GM23338 (cell line): ENCODE data around the gene CNBD2. TPM values are rescaled to one million over a fixed set of nuclear protein-coding genes. Genes with fewer than 3 reads are reported as not detected.
"Not testable (repeated sequence)": the region's sequence is repeated elsewhere in the genome, so short reads cannot be mapped to it uniquely, and the experiment has no call there.

Source experiments
- ATAC-seq: fragments of 200-7000 bp; cut with Tn5 transposase; 3 replicates; pipeline ENCODE4 v1.9.1; 2020
- DNase-seq: peaks from one replicate; pipeline ENCODE4 v3.0.0-alpha.2; 2015; ENCODE audit warnings: low spot score
- H2AFZ ChIP-seq: fragments of 200-600 bp; sonication (generic); 2 replicates; pipeline ENCODE4 v1.8.0; 2016; ENCODE audit warnings: antibody characterized with exemption, mild to moderate bottlenecking, moderate library complexity
- H3F3A ChIP-seq: fragments of 200-600 bp; sonication (generic); replicated peaks from 2 replicates; pipeline ENCODE4 v1.8.0; 2017; ENCODE audit warnings: antibody characterized with exemption, mixed run types, low read depth
- H3K27ac ChIP-seq: fragments of 200-600 bp; sonication (generic); 2 replicates; pipeline ENCODE4 v1.6.1; 2016; ENCODE audit warnings: low read depth
- H3K27me3 ChIP-seq: fragments of 200-600 bp; sonication (generic); 2 replicates; pipeline ENCODE4 v1.8.0; 2016; ENCODE audit warnings: mild to moderate bottlenecking, mixed run types, moderate library complexity; ENCODE audit not compliant: insufficient read depth
- H3K36me3 ChIP-seq: fragments of 200-600 bp; sonication (generic); 2 replicates; pipeline ENCODE4 v1.8.0; 2016; ENCODE audit warnings: mild to moderate bottlenecking; ENCODE audit not compliant: insufficient read depth
- H3K4me1 ChIP-seq: fragments of 200-600 bp; sonication (generic); 2 replicates; pipeline ENCODE4 v1.8.0; 2016; ENCODE audit warnings: mild to moderate bottlenecking, moderate library complexity; ENCODE audit not compliant: insufficient read depth
- H3K4me2 ChIP-seq: fragments of 200-600 bp; sonication (generic); 2 replicates; pipeline ENCODE4 v1.7.1; 2017; ENCODE audit warnings: mixed run types
- H3K4me3 ChIP-seq: fragments of 200-600 bp; sonication (generic); 2 replicates; pipeline ENCODE4 v1.6.1; 2016; ENCODE audit warnings: mixed run types
- H3K79me2 ChIP-seq: fragments of 200-600 bp; sonication (generic); replicated peaks from 2 replicates; pipeline ENCODE4 v1.8.0; 2017; ENCODE audit warnings: mild to moderate bottlenecking; ENCODE audit not compliant: insufficient read depth
- H3K9me2 ChIP-seq: fragments of 200-600 bp; sonication (generic); 2 replicates; pipeline ENCODE4 v1.8.0; 2017; ENCODE audit not compliant: insufficient read depth
- H4K20me1 ChIP-seq: fragments of 200-600 bp; sonication (generic); replicated peaks from 2 replicates; pipeline ENCODE4 v1.8.0; 2017; ENCODE audit warnings: mild to moderate bottlenecking; ENCODE audit not compliant: insufficient read depth
- H3K27ac Mint-ChIP-seq: 2 replicates; pipeline ENCODE4 v1.8.0; 2020; ENCODE audit warnings: inconsistent platforms, mild to moderate bottlenecking, moderate library complexity, mixed read lengths
- H3K27me3 Mint-ChIP-seq: 3 replicates; pipeline ENCODE4 v1.8.0; 2022; ENCODE audit warnings: low read depth, mild to moderate bottlenecking, moderate library complexity, mixed read lengths, inconsistent platforms; ENCODE audit not compliant: insufficient read depth, poor library complexity
- H3K36me3 Mint-ChIP-seq: 3 replicates; pipeline ENCODE4 v1.8.0; 2021; ENCODE audit warnings: low read depth, mild to moderate bottlenecking, inconsistent platforms, moderate library complexity, mixed read lengths
- H3K4me1 Mint-ChIP-seq: 3 replicates; pipeline ENCODE4 v1.8.0; 2020; ENCODE audit warnings: mild to moderate bottlenecking, inconsistent platforms, mixed read lengths
- H3K4me3 Mint-ChIP-seq: 3 replicates; pipeline ENCODE4 v1.8.0; 2021; ENCODE audit warnings: moderate library complexity, mild to moderate bottlenecking, inconsistent platforms, mixed read lengths
- H3K9me3 Mint-ChIP-seq: 3 replicates; pipeline ENCODE4 v1.8.0; 2020; ENCODE audit warnings: moderate library complexity, mild to moderate bottlenecking, inconsistent platforms, mixed read lengths
- ETS1 ChIP-seq: IDR thresholded peaks from 2 replicates; pipeline ENCODE4 v1.6.1; 2016; ENCODE audit warnings: antibody characterized with exemption
- EZH2phosphoT487 ChIP-seq: fragments of 200-600 bp; sonication (generic); IDR thresholded peaks from one replicate; pipeline ENCODE4 v1.8.1; 2018; ENCODE audit warnings: antibody characterized with exemption; ENCODE audit not compliant: unreplicated experiment
- STAT1 ChIP-seq: IDR thresholded peaks from one replicate; pipeline ENCODE4 v1.6.1; 2016; ENCODE audit warnings: antibody characterized with exemption; ENCODE audit not compliant: unreplicated experiment
- ZNF462 ChIP-seq: fragments of 250-450 bp; sonication (Bioruptor Pico); IDR thresholded peaks from 2 replicates; pipeline ENCODE4 v1.5.0; 2020; ENCODE audit warnings: mild to moderate bottlenecking, moderate library complexity
- polyA plus RNA-seq: library from polyadenylated mRNA; unstranded; fragments of >200 nt; fragmentation: Nextera tagmentation; extraction: Ambion mirVana; gene quantifications from 2 replicates; pipeline ENCODE4 v1.2.1, GENCODE V29; 2016
- total RNA-seq: library from RNA; depleted of rRNA; stranded (reverse); fragments of >200 nt; shearing (Covaris generic); gene quantifications from 2 replicates; pipeline ENCODE4 v1.2.3, GENCODE V29; 2014
- TF ChIP-seq, protein P1 (sequence below), 2 experiments: fragments of 200-600 bp in 1 of 2; sonication (generic) in 1 of 2; conservative IDR thresholded peaks; 2 replicates each; pipeline versions ENCODE4 v1.5.1 to v1.6.1; 2016 to 2017; ENCODE audit warnings: antibody characterized with exemption in 2 of 2, low read depth in 2 of 2, mild to moderate bottlenecking in 2 of 2, moderate library complexity in 1 of 2

CNBD2 gene
- total and polyA plus RNA-seq, 2 experiments from 2014 or later: 2.7 TPM; not detected in 1

GRCh38 chr20:36018208-36018988 lies 50.0 kb downstream of the CNBD2 start:
- no peaks in the 10 kb centered on the region for H3F3A ChIP-seq
- H3K4me1 ChIP-seq: peaks cover 15% of the 10 kb centered on the region
- no peak overlapping the region for H3K4me2 ChIP-seq
- H2AFZ ChIP-seq: peak overlapping the region; percentile 91
- H3K36me3 ChIP-seq: no peaks in the 10 kb centered on the region
- DNase-seq: no peak
- Mint-ChIP-seq H3K4me1 (peaks cover 12% of the 10 kb centered on the region; the same call in 2 of the 3 replicates), H3K9me3 (no peaks in the 10 kb centered on the region), H3K4me3 (no peak overlapping the region), H3K36me3 (no peaks in the 10 kb centered on the region), H3K27ac (no peak overlapping the region; the same call in 1 of the 2 replicates), H3K27me3 (peaks cover 6% of the 10 kb centered on the region)
- no peak for ATAC-seq
- H3K79me2 ChIP-seq: no peaks in the 10 kb centered on the region
- no peaks in the 10 kb centered on the region for H3K27me3 ChIP-seq
- H4K20me1 ChIP-seq: no peaks in the 10 kb centered on the region
- no peak overlapping the region for H3K27ac ChIP-seq
- no peak for TF ChIP-seq ETS1
- TF ChIP-seq STAT1: no peak
- no peak for TF ChIP-seq EZH2phosphoT487
- TF ChIP-seq ZNF462: no peak
- TF ChIP-seq, protein P1, sequence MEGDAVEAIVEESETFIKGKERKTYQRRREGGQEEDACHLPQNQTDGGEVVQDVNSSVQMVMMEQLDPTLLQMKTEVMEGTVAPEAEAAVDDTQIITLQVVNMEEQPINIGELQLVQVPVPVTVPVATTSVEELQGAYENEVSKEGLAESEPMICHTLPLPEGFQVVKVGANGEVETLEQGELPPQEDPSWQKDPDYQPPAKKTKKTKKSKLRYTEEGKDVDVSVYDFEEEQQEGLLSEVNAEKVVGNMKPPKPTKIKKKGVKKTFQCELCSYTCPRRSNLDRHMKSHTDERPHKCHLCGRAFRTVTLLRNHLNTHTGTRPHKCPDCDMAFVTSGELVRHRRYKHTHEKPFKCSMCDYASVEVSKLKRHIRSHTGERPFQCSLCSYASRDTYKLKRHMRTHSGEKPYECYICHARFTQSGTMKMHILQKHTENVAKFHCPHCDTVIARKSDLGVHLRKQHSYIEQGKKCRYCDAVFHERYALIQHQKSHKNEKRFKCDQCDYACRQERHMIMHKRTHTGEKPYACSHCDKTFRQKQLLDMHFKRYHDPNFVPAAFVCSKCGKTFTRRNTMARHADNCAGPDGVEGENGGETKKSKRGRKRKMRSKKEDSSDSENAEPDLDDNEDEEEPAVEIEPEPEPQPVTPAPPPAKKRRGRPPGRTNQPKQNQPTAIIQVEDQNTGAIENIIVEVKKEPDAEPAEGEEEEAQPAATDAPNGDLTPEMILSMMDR (conservative IDR thresholded peaks at IDR 0.05; ENCODE audit: low read depth in 2 of 2): no peak
- H3K4me3 ChIP-seq: no peak overlapping the region
- no peaks in the 10 kb centered on the region for H3K9me2 ChIP-seq

- H3F3A ChIP-seq, H3K79me2 ChIP-seq: not testable (repeated sequence)
These were observed 57.7 kb downstream of the CNBD2 start for GRCh38 chr20:36026131-36026530.

More at GRCh38 chr20:36026131-36026530, 57.7 kb downstream of the CNBD2 start:
- not testable (repeated sequence) for H3K27me3 Mint-ChIP-seq, H2AFZ ChIP-seq, H3K36me3 ChIP-seq, H3K27ac ChIP-seq, H3K36me3 Mint-ChIP-seq, H3K9me2 ChIP-seq, H4K20me1 ChIP-seq, H3K4me3 Mint-ChIP-seq, H3K9me3 Mint-ChIP-seq, ATAC-seq, H3K4me1 Mint-ChIP-seq, H3K4me1 ChIP-seq, H3K27me3 ChIP-seq, H3K27ac Mint-ChIP-seq, H3K4me3 ChIP-seq, H3K4me2 ChIP-seq, DNase-seq
